GM12891 (cell line): ENCODE results near the gene SNU13. TPM values are rescaled to one million over a fixed set of nuclear protein-coding genes. Genes with fewer than 3 reads are reported as not detected.
"Not testable (repeated sequence)": the region's sequence is repeated elsewhere in the genome, so short reads cannot be mapped to it uniquely, and the experiment has no call there.

ENCODE experiments used
- DNase-seq: peaks from one replicate; pipeline ENCODE4 v3.0.0; 2011; ENCODE audit warnings: low spot score; ENCODE audit not compliant: insufficient read length
- FAIRE-seq: peaks from 2 replicates; lab custom pipeline; 2011; peaks lifted over from hg19 to GRCh38; lab: Jason Lieb, UNC
- PAX5 ChIP-seq: IDR thresholded peaks from 2 replicates; pipeline ENCODE4 v1.6.1; 2011; ENCODE audit warnings: low read length, moderate library complexity, mild to moderate bottlenecking; ENCODE audit not compliant: insufficient read depth, severe bottlenecking
- POLR2A ChIP-seq: IDR thresholded peaks from 2 replicates; pipeline ENCODE4 v1.6.1; 2011; ENCODE audit warnings: low read depth, low read length, control low read depth
- POLR2AphosphoS5 ChIP-seq: IDR thresholded peaks from 2 replicates; pipeline ENCODE4 v1.6.1; 2011; ENCODE audit warnings: low read depth, low read length, control low read depth
- POU2F2 ChIP-seq: IDR thresholded peaks from 2 replicates; pipeline ENCODE4 v1.6.1; 2011; ENCODE audit warnings: low read depth, mild to moderate bottlenecking, control low read depth, low read length, moderate library complexity
- SPI1 ChIP-seq: IDR thresholded peaks from 2 replicates; pipeline ENCODE4 v1.6.1; 2011; ENCODE audit warnings: low read depth, low read length, control low read depth
- TAF1 ChIP-seq: IDR thresholded peaks from 2 replicates; pipeline ENCODE4 v1.6.1; 2011; ENCODE audit warnings: low read depth, low read length, control low read depth
- polyA plus RNA-seq: library from polyadenylated mRNA; unstranded; fragments of >200 nt; gene quantifications from one replicate; pipeline ENCODE4 v1.2.1, GENCODE V29; 2012; ENCODE audit warnings: low read depth, missing spikeins, inconsistent platforms; ENCODE audit not compliant: missing spikeins

SNU13 gene
- polyA plus RNA-seq = 156 TPM

DNA sequence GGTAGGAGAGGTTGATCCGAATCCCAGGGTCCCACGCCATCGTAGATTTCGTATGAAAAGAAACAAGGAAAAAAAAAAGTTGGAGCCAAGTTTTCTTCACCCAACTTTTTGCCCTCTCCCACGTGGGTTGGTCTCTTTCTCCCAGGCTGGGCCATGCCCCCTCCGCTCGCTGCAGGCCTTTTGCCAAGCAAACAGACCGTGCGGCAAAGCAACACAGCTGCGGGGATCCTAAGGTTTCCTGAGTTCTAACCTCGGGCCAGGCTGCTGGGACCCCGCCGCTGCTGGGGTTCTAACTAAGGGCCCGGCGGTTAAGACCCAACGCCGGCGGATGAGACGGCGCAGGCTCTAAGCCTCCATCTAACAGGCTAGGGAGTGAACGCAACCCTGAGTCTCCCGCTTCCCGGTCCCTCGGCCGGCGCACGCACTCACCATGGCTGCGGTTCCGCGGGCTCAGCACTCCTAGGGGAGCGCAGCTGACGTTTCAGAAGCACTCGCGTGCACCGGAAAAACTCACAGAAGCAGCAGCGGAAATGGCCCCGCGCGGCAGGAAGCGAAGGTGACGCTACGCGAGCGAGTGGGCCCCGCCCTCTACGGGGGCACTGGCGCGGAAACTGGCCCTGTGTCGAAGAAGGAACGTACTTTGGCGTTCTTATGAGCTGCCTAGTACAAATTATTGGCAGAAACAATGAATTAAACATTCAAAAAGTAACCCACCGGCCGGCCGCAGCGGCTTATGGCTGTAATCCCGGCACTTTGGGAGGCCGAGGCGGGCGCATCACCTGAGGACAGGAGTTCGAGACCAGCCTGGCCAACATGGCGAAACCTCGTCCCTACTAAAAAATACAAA is at the start of gene SNU13:
Gene SNU13, minus strand, starts transcription at position 503 of the 847 bp plus-strand sequence. Its CDS starts 71 bp downstream, at position 432.
- TF ChIP-seq POLR2AphosphoS5 (peak; percentile 87), POLR2A (peak; percentile 88), TAF1 (peak; percentile 95), POU2F2 (0 out of 2 replicates have a peak, but pooled peaks have one; percentile 34), PAX5 (peak; percentile 96), SPI1 (peak; percentile 39; the same call in 1 of the 2 replicates)
- FAIRE-seq (peak; percentile 99), DNase-seq (peak; percentile 83)

DNA sequence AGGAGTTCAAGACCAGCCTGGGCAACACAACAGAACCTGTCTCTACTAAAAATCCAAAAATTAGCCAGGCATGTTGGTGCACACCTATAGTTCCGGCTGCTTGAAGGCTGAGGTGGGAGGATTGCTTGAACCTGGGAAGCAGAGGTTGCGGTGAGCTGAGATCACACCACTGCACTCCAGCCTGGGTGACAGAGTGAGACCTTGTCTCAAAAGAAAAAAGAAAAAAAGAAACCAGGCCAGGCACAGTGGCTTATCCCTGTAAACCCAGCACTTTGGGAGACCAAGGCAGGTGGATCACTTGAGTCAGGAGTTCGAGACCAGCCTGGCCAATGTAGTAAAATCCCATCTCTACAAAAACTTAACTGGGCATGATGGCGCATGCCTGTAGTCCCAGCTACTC is 44.6 kb upstream of the SNU13 start:
- FAIRE-seq, DNase-seq: not testable (repeated sequence)

DNA sequence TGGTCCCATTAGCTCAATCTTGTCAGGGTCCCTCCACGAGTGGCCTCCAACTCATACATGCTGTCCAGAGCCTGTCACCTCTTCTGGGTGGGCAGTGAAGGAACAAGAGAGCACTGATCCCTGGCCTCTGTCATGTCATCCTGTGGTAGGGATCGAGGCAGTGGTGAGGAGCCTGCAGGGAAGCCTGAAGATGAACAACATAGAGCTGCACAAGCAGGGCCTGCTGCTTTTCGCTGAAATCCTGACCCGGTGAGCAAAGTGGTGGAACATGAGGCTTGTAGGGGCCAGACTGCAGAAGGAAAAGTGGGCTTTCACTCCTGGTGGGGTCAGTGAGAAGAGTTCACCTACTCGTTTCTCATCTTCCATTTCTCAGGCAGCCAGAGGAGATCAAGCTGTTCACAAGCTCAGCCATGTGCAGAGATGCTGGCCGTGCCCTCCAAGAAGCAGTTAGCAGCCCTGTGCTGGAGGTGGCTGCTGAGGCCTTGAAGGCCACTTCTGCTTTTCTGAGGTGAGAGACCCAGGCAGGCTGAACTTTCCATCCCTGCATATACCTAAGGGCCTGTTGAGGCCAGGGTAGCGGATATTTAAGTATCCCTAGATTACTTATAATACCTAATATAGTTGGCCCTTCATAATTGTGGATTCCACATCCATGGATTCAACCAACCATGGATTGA is 43.6 kb upstream of the SNU13 start:
- DNase-seq = peak; percentile 42
- no peak for TF ChIP-seq POLR2A
- TF ChIP-seq SPI1 = peak; percentile 93
- TF ChIP-seq TAF1 = no peak
- TF ChIP-seq PAX5 = no peak
- TF ChIP-seq POLR2AphosphoS5 = no peak
- peak; percentile 66 for FAIRE-seq

DNA sequence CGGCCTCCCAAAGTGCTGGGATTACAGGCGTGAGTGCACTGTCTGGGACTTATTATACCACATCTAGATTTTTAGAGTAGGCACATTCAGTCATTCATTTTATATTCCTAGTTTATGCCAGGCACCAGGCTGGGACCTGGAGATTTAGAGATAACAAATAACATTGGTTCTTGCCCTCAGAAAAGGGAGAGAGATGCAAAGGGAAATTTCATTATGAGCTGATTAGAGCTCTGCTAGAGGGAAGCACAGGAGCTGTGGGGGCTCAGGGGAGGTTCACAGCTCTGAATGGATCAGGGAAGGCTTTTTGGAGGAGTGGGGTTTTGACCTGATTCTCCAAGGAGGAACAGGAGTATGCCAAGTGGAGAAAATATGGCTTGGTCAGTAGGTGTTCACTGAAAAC is 42.9 kb upstream of the SNU13 start:
- FAIRE-seq (no peak), DNase-seq (no peak)
- no peak for TF ChIP-seq PAX5
- no peak for TF ChIP-seq POLR2A
- TF ChIP-seq POU2F2 = no peak
- no peak for TF ChIP-seq POLR2AphosphoS5
- TF ChIP-seq SPI1 = no peak
- no peak for TF ChIP-seq TAF1

DNA sequence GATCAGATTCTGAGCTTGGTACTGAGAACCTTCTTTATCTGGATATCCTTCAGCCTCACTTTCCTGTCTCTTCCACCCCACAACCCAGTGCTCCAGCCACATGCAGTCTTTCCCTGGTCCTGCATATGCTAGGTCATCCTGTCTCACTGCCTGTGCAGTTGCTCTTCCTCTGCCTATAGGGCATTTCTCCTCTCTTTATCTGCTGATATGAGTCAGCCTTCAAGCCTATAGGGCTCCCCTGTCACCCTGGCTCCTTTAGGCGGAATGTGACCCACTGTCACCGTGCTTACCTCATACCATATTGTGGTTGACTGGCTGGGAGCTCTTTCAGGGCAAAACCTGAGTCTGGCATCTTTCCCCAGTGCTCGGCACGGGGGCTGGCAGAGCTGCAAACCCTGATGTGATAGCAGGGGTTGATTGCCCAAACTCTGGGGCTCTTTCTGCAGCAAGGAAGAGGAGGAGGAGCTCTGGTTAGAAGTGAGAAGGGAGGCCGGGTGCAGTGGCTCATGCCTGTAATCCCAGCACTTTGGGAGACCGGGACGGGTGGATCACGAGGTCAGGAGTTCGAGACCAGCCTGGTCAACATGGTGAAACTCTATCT is 36.9 kb upstream of the SNU13 start:
- DNase-seq (no peak), FAIRE-seq (no peak)
- TF ChIP-seq PAX5 = no peak
- no peak for TF ChIP-seq SPI1
- no peak for TF ChIP-seq POLR2A
- no peak for TF ChIP-seq TAF1
- no peak for TF ChIP-seq POU2F2
- no peak for TF ChIP-seq POLR2AphosphoS5

DNA sequence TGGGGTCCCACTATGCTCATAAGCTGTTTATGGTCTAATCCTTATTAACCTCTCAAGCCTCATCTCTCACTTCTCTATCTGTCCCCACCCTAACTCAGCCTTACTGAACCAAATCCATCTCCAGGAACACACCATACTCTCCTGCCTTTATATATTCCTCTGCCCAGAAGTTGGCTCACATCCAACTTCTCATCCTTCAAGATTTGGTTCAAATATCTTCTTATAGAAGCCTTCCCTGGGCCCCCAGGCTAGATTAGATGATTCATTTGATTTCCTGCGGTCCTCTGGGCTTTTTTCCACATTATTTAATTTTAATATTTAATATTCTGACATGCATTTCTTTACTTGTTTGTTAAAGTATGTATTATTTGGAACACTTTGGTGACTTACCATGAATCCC is 33.8 kb upstream of the SNU13 start:
- TF ChIP-seq TAF1 (no peak), POLR2AphosphoS5 (no peak), SPI1 (no peak), PAX5 (no peak), POLR2A (no peak), POU2F2 (no peak)
- DNase-seq (no peak), FAIRE-seq (no peak)

DNA sequence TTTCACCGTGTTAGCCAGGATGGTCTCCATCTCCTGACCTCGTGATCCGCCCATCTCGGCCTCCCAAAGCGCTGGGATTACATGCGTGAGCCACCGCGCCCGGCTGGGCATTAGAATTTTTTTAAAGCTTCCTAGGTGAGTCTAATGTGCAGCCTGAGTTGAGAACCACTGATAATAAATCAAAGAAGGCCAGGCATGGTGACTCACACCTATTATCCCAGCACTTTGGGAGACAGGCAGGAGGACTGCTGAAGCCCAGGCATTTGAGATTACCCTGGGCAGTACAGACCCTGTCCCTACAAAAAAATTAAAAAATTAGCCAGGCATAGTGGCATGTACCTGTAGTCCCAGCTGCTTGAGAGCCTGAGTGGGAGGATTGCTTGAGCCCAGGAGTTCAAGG is 24.3 kb upstream of the SNU13 start:
- FAIRE-seq (no peak), DNase-seq (no peak)
- TF ChIP-seq PAX5 (no peak), POU2F2 (no peak), POLR2A (no peak), POLR2AphosphoS5 (no peak), TAF1 (no peak), SPI1 (no peak)

DNA sequence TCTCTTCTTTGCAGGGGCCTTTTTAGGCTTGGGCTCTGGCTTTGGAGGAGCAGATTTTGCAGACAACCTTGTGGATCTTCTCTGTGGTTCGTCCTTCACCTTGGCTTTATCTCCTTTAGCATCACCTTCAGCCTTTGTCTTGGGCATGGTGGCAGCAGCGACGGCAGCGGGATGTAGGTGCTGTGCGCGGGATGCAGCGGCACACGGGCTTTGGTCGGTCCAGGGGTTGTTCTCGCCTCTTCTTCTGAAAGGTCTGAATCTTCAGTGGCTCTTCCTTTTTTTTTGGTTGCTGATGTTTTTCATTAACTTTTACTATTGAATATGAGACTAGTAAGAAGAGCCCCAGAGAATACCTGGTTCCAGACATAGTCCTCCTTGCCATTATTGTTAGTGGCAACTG is 20.7 kb upstream of the SNU13 start:
- no peak for TF ChIP-seq TAF1
- no peak for TF ChIP-seq SPI1
- no peak for TF ChIP-seq POLR2AphosphoS5
- TF ChIP-seq POU2F2 = no peak
- TF ChIP-seq POLR2A = no peak
- TF ChIP-seq PAX5 = no peak
- DNase-seq (no peak), FAIRE-seq (no peak)

DNA sequence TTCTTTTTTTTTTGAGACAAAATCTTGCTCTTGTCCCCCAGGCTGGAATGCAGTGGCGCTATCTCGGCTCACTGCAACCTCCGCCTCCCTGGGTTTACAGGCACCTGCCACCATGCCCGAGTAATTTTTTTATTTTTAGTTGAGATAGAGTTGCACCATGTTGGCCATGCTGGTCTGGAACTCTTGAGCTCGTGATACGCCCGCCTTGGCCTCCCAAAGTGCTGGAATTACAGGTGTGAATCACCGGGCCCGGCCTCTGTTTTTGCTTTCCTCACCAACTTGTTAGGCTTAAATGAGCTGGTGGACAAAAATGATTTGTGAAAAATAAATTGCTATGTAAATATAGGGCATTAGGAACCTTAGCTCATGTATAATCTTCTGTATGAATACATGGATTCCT is 14.1 kb upstream of the SNU13 start:
- DNase-seq (no peak), FAIRE-seq (no peak)
- TF ChIP-seq TAF1 = no peak
- no peak for TF ChIP-seq POU2F2
- TF ChIP-seq POLR2A = no peak
- no peak for TF ChIP-seq POLR2AphosphoS5
- TF ChIP-seq PAX5 = no peak
- TF ChIP-seq SPI1 = no peak
